Heart right ventricle (tissue), 16 donors: ENCODE data around the gene MEX3C. TPM values are rescaled to one million over a fixed set of nuclear protein-coding genes. Genes with fewer than 3 reads are reported as not detected.

Source experiments
- ATAC-seq, 8 donors: fragments of 200-7000 bp; cut with Tn5 transposase; one replicate each; pipeline ENCODE4 v1.9.1; 2020; ENCODE audit warnings: mild to moderate bottlenecking in 8 of 8, moderate library complexity in 8 of 8, moderate number of reproducible peaks in 1 of 8
- DNase-seq, 2 donors: peaks; one replicate each; pipeline ENCODE4 v3.0.0-alpha.2; 2020
- H3K27ac ChIP-seq, 10 donors: fragments of 200-600 bp; sonication (generic) in 2 of 10; one replicate each; pipeline versions ENCODE4 v1.5.0 to v1.8.0; 2020 to 2022; ENCODE audit warnings: mild to moderate bottlenecking in 3 of 10
- H3K27me3 ChIP-seq, 7 donors: fragments of 200-600 bp; one replicate each; pipeline ENCODE4 v1.8.0; 2021 to 2022; ENCODE audit warnings: mild to moderate bottlenecking in 2 of 7
- H3K36me3 ChIP-seq, 9 donors: fragments of 200-600 bp; sonication (generic) in 1 of 9; one replicate each; pipeline versions ENCODE4 v1.5.0 to v1.8.0; 2020 to 2022; ENCODE audit warnings: mild to moderate bottlenecking in 2 of 9
- H3K4me1 ChIP-seq, 9 donors: fragments of 200-600 bp; sonication (generic) in 1 of 9; one replicate each; pipeline versions ENCODE4 v1.5.0 to v1.8.0; 2020 to 2022; ENCODE audit warnings: mild to moderate bottlenecking in 4 of 9
- H3K4me3 ChIP-seq, 10 donors: fragments of 200-600 bp; sonication (generic) in 2 of 10; one replicate each; pipeline versions ENCODE4 v1.5.0 to v1.8.0; 2020 to 2022; ENCODE audit warnings: mild to moderate bottlenecking in 7 of 10, moderate library complexity in 2 of 10
- H3K9me3 ChIP-seq, 11 donors: fragments of 200-600 bp in 10 of 11; sonication (generic) in 2 of 11; one replicate each; pipeline versions ENCODE4 v1.5.0 to v1.8.0; 2013 to 2022; ENCODE audit warnings: mild to moderate bottlenecking in 2 of 11, control low read depth in 1 of 11, moderate library complexity in 1 of 11
- WGBS, 2 donors: extraction: QIAGEN DNeasy Blood & Tissue Kit; methylation state at CpG; one replicate each; pipeline ENCODE4 v1.1.7; 2013; ENCODE audit warnings: inconsistent platforms in 1 of 2; 5-methylcytosine and 5-hydroxymethylcytosine counted together
- intact Hi-C, 10 donors: fragments of 100-400 bp; cut with DNase I; formaldehyde crosslinking; loops; one replicate each; pipeline versions ENCODE4 v1.11.1 to v1.14.2; 2022
- long read RNA-seq, 3 donors: library from polyadenylated mRNA; unstranded; transcript quantifications; one replicate each; pipeline ENCODE4 v2.0.0, GENCODE V29; 2020 to 2021
- polyA plus RNA-seq, 2 donors: library from polyadenylated mRNA; stranded (reverse); fragments of 200-250 nt; gene quantifications; one replicate each; pipeline ENCODE4 v1.2.3, GENCODE V29; 2013
- total RNA-seq, 10 donors: library from RNA; stranded (reverse); fragmentation: NEBNext Ultra II Directional in 3 of 10; extraction: Animal tissue kit (Norgen Biotek cat#: 25700) in 3 of 10; gene quantifications; one replicate each; pipeline versions ENCODE4 v1.2.1 to v1.2.4, GENCODE V29; 2021 to 2023
- TF ChIP-seq, protein P1 (sequence below), 9 donors: fragments of 200-600 bp; sonication (generic) in 2 of 9; IDR thresholded peaks; one replicate each; pipeline versions ENCODE4 v1.5.0 to v1.8.0; 2021 to 2022; ENCODE audit warnings: antibody characterized with exemption in 9 of 9, mild to moderate bottlenecking in 5 of 9, moderate library complexity in 1 of 9
- donor health status: Arrhythmogenic right ventricular cardiomyopathy.
- donor health status: ischemic (EF 13 %, LVEDD 7.1; RV severe dilation, severe dysfunction).
- donor health status: healthy with polysubstance abuse.
- donor health status: DM: no; HTN: yes; CAD: no.
- donor health status: DM: no; HTN: no; CAD: no.
- donor health status: ischemic (EF 25% LVEDD 6.9; RV normal size, moderate dysfunction).
- donor health status: ischemic (EF 25% LVEDD 5.7; RV mildly dilated, moderate dysfunction).
- donor health status: healthy.
- donor health status: DM: yes; HTN: yes; CAD: no.
- donor health status: Ischemic cardiomyopathy.
- donor health status: ischemic (EF 35%, LVEDD 5.7; RV mildly dilated, moderate dysfunction).
- donor health status: nonischemic (EF 11% LVEDD 7.7; RV severe dilation, severe dysfunction).
- donor health status: DM: yes; HTN: yes; CAD: no.
- donor health status: PGD.
- donor health status: ischemic (EF 29% LVEDD 5.4; RV normal size, mild dysfunction).
- donor health status: nonischemic (EF 23%, LVEDD 6.1; RV moderate dilation, normal function).

MEX3C gene
- total RNA-seq (10 to 100 TPM; 17.2 to 24.2 (median 20.1) TPM), polyA plus RNA-seq (1 to 10 TPM; 6.8 to 7.2 TPM)
- long read RNA-seq, donor 1, transcript MEX3C-201 (2 exons, 3,781 nt) = major isoform, 20 of 22 reads
- long read RNA-seq, donor 1, partial matches to known transcripts = 0 of 22 reads
- long read RNA-seq, donor 1, other reads (novel, unspliced or antisense) = 2 of 22 reads
- long read RNA-seq, donor 2, transcript MEX3C-201 (2 exons, 3,781 nt) = major isoform, 9 of 13 reads
- long read RNA-seq, donor 2, partial matches to known transcripts = 0 of 13 reads
- long read RNA-seq, donor 2, other reads (novel, unspliced or antisense) = 4 of 13 reads
- long read RNA-seq, donor 3, transcript MEX3C-201 (2 exons, 3,781 nt) = major isoform, 5 of 9 reads
- long read RNA-seq, donor 3, partial matches to known transcripts = 0 of 9 reads
- long read RNA-seq, donor 3, other reads (novel, unspliced or antisense) = 4 of 9 reads

DNA sequence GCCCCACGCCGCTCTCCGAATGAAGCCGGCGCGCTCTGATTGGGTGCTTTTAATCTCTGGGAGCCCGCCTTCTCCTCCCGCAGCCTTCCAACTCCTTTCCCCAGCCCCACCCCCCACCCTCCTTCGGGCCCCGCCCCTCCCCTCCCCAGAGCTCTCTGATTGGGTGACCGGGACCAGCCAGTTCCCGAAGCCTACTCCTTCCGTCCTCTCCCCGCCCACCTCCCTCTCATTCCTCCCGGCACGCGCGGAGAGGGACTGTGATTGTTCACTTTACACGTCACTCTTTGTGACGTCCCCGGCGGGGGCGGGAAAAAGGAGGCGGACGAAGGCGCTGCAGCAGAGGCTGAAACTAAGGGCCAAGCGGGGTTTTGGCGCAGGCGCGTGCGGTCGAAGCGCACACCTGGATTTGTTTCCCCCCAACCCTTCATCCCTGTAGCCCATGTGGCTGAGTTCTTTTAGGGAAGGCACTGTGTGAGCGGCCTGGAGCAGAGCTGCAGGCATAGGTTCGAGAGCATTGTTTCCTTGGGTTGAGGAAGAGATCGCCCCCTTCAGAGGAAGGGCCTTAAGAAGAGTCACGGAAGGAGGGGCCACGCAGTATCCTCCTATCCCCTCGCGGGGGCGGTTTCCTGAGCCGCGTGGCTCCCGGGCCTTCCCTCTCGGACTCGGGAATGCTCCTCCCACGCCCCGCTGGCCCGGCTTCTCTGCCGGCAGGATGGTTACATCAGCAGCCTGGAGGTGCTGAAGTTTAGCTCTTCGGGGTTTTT lies at the start of gene MEX3C:
Gene MEX3C (minus strand): TSS at position 21 of the 764 bp plus-strand sequence. CDS start 361 bp downstream, outside the sequence.
- Histone ChIP-seq H3K27me3 (no peaks in the 10 kb centered on the region), H3K4me1 (peaks cover 0 to 33% (median 28%) of the 10 kb centered on the region in 9 donors), H3K4me3 (peak within 1 kb of the TSS; percentile 73 to 96 (median 90)), H3K9me3 (peaks cover 0 to 10% (median 0%) of the 10 kb centered on the region in 11 donors), H3K27ac (peak within 1 kb of the TSS; percentile 89 to 99 (median 96)), H3K36me3 (no peaks in the 10 kb centered on the region)
- ATAC-seq = peak; percentile 93 to 98 (median 96)
- DNase-seq = peak; percentile 99 to 100
- TF ChIP-seq, protein P1, sequence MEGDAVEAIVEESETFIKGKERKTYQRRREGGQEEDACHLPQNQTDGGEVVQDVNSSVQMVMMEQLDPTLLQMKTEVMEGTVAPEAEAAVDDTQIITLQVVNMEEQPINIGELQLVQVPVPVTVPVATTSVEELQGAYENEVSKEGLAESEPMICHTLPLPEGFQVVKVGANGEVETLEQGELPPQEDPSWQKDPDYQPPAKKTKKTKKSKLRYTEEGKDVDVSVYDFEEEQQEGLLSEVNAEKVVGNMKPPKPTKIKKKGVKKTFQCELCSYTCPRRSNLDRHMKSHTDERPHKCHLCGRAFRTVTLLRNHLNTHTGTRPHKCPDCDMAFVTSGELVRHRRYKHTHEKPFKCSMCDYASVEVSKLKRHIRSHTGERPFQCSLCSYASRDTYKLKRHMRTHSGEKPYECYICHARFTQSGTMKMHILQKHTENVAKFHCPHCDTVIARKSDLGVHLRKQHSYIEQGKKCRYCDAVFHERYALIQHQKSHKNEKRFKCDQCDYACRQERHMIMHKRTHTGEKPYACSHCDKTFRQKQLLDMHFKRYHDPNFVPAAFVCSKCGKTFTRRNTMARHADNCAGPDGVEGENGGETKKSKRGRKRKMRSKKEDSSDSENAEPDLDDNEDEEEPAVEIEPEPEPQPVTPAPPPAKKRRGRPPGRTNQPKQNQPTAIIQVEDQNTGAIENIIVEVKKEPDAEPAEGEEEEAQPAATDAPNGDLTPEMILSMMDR (IDR thresholded peaks at IDR 0.05) = peak in 7 of 9 donors; percentile 16 to 65 (median 50)
- intact Hi-C loops = loop anchor here in 5 of 10 donors (5.0 to 10.0 kb wide), 5 partner anchors 63 to 233 kb away; partner anchors contain the start of genes SMAD4 (in 2 of the 5) and ELAC1 (in 1 of the 5)
- WGBS, 2 donors = 0% methylated on average over 42 to 51 of the region's 51 CpGs

DNA sequence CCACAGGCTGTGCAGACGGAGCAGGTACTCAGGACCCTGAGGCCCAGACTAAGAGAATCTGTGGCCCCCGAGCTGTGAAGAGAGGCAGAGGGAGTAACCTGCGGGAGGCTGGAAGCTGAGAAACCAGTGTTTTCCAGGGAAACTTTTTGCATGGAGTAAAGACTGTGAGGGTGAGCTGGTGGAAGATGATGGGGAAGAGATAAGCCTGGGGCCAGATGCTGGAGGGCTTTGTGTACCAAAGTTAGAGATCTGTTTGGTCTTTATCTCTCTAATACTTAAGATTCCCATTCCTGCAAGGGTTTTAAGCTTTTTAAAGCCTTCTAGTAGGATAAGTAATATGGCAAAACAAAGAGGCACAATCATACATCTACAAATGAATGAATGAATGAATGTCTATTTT lies 43.7 kb upstream of the MEX3C start:
- ATAC-seq = no peak

DNA sequence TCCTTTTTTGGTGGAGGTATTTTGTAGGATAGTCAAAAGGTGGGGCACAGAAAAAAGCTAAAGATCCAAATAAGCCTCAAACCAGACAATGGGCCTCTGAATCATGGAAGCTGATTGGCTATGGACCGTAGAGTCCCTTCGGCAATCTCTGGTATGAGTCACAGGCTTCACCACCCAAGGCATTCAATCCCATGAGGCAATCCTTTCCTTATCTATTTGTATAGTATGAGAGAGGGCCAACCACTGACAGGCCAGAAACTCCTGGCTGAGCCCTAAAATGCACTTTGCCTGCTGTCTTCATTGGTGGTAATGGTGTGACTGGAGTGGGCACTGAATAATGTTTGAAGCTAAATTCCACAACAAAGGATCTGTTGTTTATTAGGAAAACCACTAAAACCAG lies 38.7 kb upstream of the MEX3C start:
- ATAC-seq = peak in 2 of 8 donors; percentile 52 to 53

More for the DNA sequence above, 43.7 kb upstream of the MEX3C start:
- 62 to 85% methylated on average over 3 of the region's 3 CpGs for WGBS, 2 donors
- Histone ChIP-seq H3K9me3 (no peaks in the 10 kb centered on the region), H3K27me3 (no peaks in the 10 kb centered on the region), H3K27ac (no peak overlapping the region), H3K36me3 (no peaks in the 10 kb centered on the region), H3K4me3 (no peak overlapping the region), H3K4me1 (no peaks in the 10 kb centered on the region)
- intact Hi-C loops = no loop called here
- TF ChIP-seq, protein P1 (IDR thresholded peaks at IDR 0.05) = no peak
- no peak for DNase-seq

More for the DNA sequence above, 38.7 kb upstream of the MEX3C start:
- intact Hi-C loops = no loop called here
- no peak overlapping the region for H3K27ac ChIP-seq
- peaks cover 0 to 15% (median 0%) of the 10 kb centered on the region in 9 donors for H3K4me1 ChIP-seq
- no peak overlapping the region for H3K4me3 ChIP-seq
- DNase-seq = no peak
- WGBS, 2 donors = 48 to 63% methylated on average over 2 of the region's 2 CpGs
- no peaks in the 10 kb centered on the region for H3K9me3 ChIP-seq
- H3K36me3 ChIP-seq = no peaks in the 10 kb centered on the region
- TF ChIP-seq, protein P1 (IDR thresholded peaks at IDR 0.05) = no peak
- H3K27me3 ChIP-seq = no peaks in the 10 kb centered on the region
